ENCODE measurements around the gene ZMPSTE24.

DNA sequence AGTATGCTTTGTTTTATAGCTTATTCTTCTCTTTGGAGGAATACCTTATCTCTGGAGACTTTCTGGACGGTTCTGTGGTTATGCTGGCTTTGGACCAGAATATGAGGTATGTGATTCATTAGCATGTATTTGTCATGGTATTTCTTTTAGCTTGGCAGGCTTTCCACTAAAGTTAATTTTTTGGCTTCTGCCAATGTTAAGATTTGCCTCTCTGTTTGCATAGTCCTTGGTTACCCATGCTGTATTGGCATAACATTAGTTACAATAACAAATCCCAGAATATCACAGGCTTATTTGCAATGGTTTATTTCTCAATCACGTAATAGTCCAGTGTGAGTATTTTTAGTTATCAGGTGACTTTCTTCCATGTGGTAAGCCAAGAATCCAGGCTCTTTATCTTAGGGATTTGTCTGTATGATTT, 9.7 kb downstream of the ZMPSTE24 start:
- no peak for TF ChIP-seq POLR2A (IDR thresholded peaks at IDR 0.05)
- TF ChIP-seq, protein P1, sequence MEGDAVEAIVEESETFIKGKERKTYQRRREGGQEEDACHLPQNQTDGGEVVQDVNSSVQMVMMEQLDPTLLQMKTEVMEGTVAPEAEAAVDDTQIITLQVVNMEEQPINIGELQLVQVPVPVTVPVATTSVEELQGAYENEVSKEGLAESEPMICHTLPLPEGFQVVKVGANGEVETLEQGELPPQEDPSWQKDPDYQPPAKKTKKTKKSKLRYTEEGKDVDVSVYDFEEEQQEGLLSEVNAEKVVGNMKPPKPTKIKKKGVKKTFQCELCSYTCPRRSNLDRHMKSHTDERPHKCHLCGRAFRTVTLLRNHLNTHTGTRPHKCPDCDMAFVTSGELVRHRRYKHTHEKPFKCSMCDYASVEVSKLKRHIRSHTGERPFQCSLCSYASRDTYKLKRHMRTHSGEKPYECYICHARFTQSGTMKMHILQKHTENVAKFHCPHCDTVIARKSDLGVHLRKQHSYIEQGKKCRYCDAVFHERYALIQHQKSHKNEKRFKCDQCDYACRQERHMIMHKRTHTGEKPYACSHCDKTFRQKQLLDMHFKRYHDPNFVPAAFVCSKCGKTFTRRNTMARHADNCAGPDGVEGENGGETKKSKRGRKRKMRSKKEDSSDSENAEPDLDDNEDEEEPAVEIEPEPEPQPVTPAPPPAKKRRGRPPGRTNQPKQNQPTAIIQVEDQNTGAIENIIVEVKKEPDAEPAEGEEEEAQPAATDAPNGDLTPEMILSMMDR (IDR thresholded peaks at IDR 0.05): no peak

Measured in vagina (tissue), 2 donors.